H1 (cell line): Measurements from ENCODE around the gene LLGL1.

Experiments
- EZH2 ChIP-seq: fragments of 200-600 bp; sonication (generic); IDR thresholded peaks from 2 replicates; pipeline ENCODE4 v1.7.1; 2012; ENCODE audit warnings: low read depth, mild to moderate bottlenecking, moderate library complexity, low read length, inconsistent platforms; ENCODE audit not compliant: severe bottlenecking
- POLR2A ChIP-seq, 2 experiments: IDR thresholded peaks; 1 replicate in 1 of 2; 2 replicates in 1 of 2; pipeline ENCODE4 v1.6.1; 2011; ENCODE audit warnings: low read depth in 2 of 2, low read length in 2 of 2, mild to moderate bottlenecking in 2 of 2; ENCODE audit errors: control extremely low read depth in 1 of 2
- RFX5 ChIP-seq: IDR thresholded peaks from 2 replicates; pipeline ENCODE4 v1.6.1; 2011; ENCODE audit warnings: low read depth, low read length, improper control_type of control experiment, borderline replicate concordance
- TBP ChIP-seq: IDR thresholded peaks from 2 replicates; pipeline ENCODE4 v1.6.1; 2011; ENCODE audit warnings: low read depth, low read length, improper control_type of control experiment
- TF ChIP-seq, protein P1 (sequence below), 3 experiments: IDR thresholded peaks; 1 replicate in 2 of 3; 2 replicates in 1 of 3; pipeline versions ENCODE4 v1.5.1 to v1.6.1; 2011; ENCODE audit warnings: low read length in 3 of 3, mild to moderate bottlenecking in 3 of 3, inconsistent platforms in 2 of 3, low read depth in 1 of 3, moderate library complexity in 1 of 3; ENCODE audit not compliant: insufficient read depth in 1 of 3; ENCODE audit errors: control extremely low read depth in 1 of 3

DNA sequence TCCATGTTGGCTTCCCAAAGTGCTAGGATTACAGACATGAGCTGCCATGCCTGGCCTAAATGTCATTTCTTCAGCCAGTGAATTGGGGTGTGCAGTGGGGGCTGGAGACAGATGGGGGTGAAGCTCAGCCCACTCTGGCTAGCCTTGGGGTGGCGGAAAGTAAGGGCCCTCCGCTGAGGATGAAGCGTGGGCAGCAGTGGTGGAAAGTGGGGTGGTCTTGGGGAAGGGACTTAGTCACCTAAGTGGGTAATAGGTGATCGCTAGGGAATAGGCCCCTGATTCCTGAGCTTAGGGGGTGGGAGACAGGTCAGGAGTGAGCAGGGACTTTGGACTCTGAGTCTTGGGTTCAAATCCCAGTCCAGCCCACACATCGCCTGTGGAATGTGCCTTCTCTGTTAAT is 2.2 kb downstream of the LLGL1 start:
- TF ChIP-seq TBP (no peak), EZH2 (no peak), POLR2A (IDR thresholded peaks at IDR 0.05; ENCODE audit: control extremely low read depth in 1 of 2, low read depth in 2 of 2, low read length in 2 of 2) (no peak), RFX5 (no peak)
- TF ChIP-seq, protein P1, sequence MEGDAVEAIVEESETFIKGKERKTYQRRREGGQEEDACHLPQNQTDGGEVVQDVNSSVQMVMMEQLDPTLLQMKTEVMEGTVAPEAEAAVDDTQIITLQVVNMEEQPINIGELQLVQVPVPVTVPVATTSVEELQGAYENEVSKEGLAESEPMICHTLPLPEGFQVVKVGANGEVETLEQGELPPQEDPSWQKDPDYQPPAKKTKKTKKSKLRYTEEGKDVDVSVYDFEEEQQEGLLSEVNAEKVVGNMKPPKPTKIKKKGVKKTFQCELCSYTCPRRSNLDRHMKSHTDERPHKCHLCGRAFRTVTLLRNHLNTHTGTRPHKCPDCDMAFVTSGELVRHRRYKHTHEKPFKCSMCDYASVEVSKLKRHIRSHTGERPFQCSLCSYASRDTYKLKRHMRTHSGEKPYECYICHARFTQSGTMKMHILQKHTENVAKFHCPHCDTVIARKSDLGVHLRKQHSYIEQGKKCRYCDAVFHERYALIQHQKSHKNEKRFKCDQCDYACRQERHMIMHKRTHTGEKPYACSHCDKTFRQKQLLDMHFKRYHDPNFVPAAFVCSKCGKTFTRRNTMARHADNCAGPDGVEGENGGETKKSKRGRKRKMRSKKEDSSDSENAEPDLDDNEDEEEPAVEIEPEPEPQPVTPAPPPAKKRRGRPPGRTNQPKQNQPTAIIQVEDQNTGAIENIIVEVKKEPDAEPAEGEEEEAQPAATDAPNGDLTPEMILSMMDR (IDR thresholded peaks at IDR 0.05; ENCODE audit: control extremely low read depth in 1 of 3, insufficient read depth in 1 of 3, low read depth in 1 of 3, low read length in 3 of 3), result no peak
